SKM-1 (cell line): ENCODE data around the gene PTPRN2.

ENCODE experiments used
- DNase-seq: peaks from one replicate; lab custom pipeline; 2025; ENCODE audit not compliant: unreplicated experiment; lab: John Stamatoyannopoulos, UW

The PTPRN2 gene

DNA sequence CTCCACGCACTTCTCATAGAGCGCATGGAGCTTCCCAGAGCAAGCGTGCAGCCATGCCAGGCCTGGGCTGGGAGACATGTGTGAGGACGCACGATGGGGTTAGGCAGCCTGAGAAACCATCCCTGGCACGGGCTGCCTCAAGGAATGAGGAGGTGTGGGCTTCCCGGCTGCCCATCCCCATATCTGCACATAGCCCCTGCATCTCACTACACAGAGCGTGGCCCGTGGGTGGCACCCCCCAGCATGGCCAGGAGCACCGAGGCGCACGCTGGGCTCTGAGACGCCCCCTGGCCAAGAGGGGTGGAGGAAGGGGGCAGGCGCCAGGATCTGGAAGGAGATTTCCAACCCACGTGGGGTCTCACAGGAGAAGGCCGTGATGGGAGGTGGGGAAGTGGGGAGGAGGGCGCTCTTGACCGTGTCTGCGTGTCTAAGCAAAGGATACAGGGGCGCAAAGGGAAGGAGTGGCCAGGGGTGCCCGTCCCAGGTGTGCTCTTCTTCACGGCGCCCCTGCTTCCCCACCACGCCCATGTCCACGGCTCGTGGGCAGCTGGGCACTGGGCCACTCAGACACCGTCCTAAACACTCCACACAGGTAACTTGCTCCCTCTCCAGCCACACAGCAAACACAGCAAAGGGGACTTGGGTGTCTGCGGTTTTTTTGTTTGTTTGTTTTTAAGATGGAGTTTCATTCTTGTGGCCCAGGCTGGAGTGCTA lies 340.5 kb downstream of the PTPRN2 start:
- DNase-seq = no peak

- no peak for DNase-seq
These were observed 341.2 kb downstream of the PTPRN2 start for GRCh38 chr7:158246272-158246959.

- DNase-seq = no peak
These were observed 341.9 kb downstream of the PTPRN2 start for GRCh38 chr7:158245724-158246041.

DNA sequence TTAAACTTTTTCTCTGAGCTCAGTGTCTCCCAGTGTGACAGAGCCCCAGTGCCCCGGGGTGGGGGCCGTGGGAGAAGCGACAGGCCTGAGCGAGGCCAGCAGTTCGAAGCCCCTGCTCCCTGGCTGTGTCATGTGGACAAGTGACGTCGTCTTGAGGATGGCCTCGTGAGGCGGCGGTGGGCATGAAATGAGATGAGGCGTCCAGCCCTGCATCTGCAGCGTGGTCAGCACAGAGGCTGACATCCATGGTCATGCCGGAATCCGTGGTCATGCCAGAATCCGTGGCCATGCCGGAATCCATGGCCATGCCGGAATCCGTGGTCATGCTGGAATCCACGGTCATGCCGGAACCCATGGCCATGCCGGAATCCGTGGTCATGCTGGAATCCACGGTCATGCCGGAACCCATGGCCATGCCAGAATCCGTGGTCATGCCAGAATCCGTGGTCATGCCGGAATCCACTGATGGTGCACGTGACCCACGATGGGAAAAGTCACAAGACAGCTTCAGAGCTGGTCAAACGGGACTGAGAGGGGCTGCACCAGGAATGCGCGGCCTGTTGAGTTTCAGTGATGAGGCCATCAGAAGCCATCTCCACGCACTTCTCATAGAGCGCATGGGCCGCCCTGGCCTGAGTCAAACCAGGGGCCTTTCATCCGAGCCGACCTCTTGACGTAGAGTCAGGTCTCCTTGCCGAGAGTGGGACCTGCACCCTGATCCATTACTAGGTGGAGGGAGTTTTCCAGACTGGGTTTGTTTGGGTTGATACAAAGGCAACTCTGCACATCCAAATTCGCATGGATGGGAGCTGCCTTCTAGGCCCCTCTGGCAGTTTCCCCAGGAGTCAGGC lies 342.5 kb downstream of the PTPRN2 start:
- DNase-seq = no peak

DNA sequence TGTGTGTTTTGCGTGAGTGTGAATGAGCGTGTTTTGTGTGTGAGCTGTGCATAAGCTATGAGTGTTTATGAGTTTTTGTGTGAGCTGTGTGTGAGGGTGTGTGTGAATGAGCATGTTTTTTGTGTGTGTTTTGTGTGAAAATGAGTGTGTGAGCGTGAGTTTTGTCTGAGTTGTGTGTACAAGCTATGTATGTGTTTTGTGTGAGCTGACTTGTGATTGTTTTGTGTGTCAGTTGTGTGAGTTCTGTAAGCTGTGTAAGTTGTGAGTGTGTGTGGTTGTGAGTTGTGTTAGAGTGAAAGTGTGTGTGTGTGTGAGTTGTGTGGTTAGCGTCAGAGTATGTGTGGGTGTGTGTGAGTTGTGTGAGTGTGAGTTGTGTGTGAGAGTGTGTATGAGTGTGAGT lies 343.2 kb downstream of the PTPRN2 start:
- no peak for DNase-seq

DNA sequence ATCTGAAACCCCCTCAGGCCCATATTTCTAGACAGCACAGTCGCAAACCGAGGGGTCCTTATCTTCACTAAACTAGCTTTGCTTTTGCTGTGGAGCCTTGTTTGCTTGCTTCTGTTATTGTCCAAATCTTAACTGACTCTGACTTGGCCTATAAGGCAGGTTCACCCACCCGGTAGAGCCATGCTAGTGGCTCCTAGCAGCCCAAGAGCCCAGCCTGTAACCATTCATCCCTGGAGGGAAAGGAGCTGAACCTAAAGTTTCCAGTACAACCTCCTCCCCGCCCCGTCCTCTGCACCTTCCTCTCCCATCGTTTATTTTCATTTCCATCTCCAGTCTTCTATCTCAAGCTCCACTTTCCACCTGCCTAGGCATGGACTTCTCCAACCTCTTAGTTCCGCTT lies 345.7 kb downstream of the PTPRN2 start:
- no peak for DNase-seq

GRCh38 chr7:158240801-158241200 lies 346.8 kb downstream of the PTPRN2 start:
- DNase-seq = no peak

GRCh38 chr7:158239290-158239981 lies 348.2 kb downstream of the PTPRN2 start:
- DNase-seq = no peak

DNA sequence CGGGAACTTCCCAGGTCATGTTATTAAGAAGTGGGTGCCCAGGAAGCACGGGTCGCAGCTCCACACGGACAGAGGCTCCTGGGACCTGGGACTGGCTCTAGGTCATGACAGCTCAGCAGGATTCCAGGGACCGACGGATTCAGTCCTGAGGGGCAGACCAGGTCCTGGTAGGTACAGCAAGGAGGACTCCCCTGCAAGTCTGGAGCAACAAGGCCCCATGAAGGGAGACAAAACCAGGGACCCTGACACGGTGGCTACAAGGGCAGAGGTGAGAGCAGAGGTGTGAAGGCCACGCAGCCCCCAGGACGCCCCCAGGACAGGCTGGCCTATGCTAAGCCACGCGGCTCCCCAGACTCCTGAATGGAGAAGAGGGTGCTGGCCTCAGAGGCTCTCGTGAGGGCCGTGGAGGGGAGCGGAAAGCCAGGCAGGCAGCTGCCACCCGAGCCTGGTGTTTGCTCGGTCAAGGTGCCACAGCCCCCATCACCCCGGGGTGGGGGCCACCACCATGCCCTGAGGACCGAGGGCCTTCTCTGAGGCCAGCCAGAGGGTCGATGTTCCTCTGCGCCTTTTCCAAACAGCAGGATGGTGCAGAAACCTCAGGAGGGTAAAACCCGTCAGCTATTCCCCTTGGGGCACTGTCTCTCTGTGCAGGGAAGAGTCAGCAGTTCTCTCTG lies 348.9 kb downstream of the PTPRN2 start:
- no peak for DNase-seq

DNA sequence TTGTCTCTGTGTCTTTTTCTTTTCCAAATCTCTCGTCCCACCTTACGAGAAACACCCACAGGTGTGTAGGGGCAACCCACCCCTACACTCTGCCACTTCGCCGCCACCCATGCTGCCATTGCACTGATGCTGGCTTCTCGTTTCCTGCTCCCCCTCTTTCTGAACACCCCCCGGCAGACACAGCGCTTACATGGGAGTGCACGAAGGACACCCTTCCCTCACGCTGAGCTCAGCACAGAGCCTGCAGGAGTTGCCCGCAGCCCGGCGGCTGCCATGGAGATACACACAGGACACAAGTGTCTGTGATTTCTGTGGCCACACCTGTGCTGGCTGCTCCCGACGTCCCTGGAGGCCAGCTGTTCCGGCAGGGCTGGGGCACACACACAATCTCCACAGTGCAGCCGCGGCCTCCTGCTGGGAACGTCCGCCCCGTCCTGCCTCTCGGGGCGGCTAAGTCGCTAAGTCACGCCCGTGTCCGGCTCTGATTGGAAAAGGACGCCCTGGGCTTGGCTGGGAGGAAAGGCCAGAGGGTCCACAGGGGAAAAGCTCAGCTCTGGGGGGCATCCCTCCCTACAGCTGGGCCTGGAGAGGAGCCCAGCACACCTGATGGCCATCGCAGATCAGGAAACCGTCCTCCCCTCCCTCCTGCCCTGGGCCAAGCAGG lies 349.8 kb downstream of the PTPRN2 start:
- no peak for DNase-seq

GRCh38 chr7:158236400-158236799 lies 351.2 kb downstream of the PTPRN2 start:
- DNase-seq = no peak

DNA sequence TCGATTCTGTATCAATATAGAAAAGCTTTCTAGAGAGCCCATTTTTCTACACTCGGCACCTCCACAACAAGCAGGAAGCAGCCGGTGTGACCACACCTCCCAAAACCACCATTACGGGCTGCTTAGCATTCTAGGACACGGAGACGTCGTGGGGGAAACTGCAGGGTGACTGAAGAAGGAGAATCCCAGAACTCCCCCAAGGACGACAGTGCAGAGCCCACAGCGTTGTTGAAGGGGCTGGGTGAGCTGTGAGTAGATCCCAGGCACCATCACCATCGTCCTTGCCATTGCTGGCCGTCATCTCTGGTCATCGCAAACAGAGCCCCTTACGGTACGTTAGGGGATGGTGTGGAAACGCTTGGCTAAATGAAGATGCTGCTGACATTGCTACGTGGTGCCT lies 351.8 kb downstream of the PTPRN2 start:
- DNase-seq = no peak

DNA sequence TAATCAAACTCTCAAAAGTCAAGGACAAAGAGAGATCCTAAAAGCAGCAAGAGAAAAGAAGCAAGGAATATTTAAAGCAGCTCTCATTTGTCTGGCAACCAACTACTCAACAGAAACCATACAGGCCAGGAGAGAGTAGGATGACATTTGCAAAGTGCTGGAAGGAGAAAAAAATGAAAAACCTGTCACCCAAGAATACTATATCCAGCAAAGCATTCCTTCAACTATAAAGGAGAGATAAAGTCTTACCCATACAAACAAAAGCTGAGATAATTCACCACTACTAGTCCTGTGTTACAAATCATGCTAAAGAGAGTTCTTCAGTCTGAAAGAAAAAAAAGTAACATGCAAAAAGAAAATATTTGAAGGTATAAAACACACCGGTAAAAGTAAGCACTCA lies 357.7 kb downstream of the PTPRN2 start:
- no peak for DNase-seq

- no peak for DNase-seq
These were observed 358.6 kb downstream of the PTPRN2 start for GRCh38 chr7:158228986-158229385.

DNA sequence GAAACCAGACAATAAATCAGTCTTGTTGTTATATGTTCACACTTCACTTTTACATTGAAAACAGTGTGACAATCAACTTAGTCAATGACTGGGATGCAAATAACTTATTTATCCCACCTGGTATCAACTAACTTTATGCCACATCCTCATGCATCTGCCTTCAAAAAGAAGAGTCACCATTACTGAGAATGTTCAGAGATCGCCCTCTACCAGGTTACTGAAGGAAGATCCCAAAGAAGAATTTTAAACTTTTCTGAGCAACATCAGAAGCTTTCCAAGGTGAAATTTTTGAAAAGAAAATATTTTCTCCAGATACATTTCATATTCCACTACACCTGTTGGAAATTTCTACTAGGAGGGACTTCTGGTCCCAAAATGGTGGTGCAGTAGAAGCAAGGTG lies 359.5 kb downstream of the PTPRN2 start:
- DNase-seq = no peak

- no peak for DNase-seq
These were observed 360.2 kb downstream of the PTPRN2 start for GRCh38 chr7:158227258-158227984.

DNA sequence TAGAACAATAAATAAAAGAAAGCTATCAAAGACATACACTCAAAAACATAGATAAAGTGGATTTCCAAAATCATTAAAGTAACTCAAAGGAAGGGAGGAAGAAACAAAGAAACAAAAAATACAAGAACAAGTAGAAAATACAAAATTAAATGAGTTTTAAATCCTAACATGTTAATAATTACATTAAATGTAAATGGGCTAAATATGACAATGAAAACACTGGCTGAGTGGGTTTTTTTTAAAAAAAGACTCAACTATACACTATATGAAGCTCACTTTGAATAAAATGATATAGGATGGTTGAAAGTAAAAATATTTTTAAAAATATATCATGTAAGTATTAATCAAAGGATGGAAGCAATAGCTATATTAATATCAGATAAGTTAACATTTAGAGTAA lies 371.4 kb downstream of the PTPRN2 start:
- no peak for DNase-seq

GRCh38 chr7:158209435-158209834 lies 378.2 kb downstream of the PTPRN2 start:
- DNase-seq = no peak

GRCh38 chr7:158206341-158206740 lies 381.3 kb downstream of the PTPRN2 start:
- DNase-seq = no peak

DNA sequence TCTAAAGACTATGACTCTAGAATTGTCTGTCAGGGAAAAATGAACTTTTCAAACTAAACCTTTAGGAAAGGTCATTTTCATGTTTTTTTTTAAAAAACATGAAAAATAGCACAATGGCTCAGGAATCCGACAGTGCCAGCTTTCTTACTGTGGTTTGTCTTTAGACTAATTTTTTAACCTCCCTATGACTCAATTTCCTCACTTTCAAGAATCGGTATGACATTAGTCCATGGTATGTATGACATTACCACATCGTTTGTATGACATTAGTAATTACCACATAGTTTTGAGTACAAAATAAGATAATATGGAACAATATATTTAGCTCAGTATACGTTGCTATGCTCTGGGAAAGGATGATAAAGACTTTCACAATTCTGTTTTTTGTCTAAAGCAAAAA lies 383.2 kb downstream of the PTPRN2 start:
- no peak for DNase-seq
